Panc1 (cell line): ENCODE measurements around the gene INTS6L. TPM values are rescaled to one million over a fixed set of nuclear protein-coding genes. Genes with fewer than 3 reads are reported as not detected.
"Not testable (repeated sequence)": the region's sequence is repeated elsewhere in the genome, so short reads cannot be mapped to it uniquely, and the experiment has no call there.

Experiments used
- ATAC-seq: fragments of 200-7000 bp; cut with Tn5 transposase; 2 replicates; pipeline ENCODE4 v1.9.1; 2020; ENCODE audit warnings: mild to moderate bottlenecking, moderate library complexity
- BruUV-seq: library from RNA; stranded (reverse); fragments of 400-500 nt; replicated peaks from 2 replicates; lab custom pipeline; 2021; lab: Mats Ljungman, UMichigan
- CTCF ChIA-PET: fragments of 300-600 bp; sonication (Branson Sonifier 250); formaldehyde crosslinking; loops from one replicate; lab custom pipeline; 2022; ENCODE audit warnings: antibody characterized with exemption; lab: Charles Lee
- POLR2A ChIA-PET: fragments of 300-600 bp; sonication (Branson Sonifier 250); formaldehyde crosslinking; loops from one replicate; lab custom pipeline; 2022; ENCODE audit warnings: antibody characterized with exemption; lab: Charles Lee
- DNase-seq: peaks from one replicate; pipeline ENCODE4 v3.0.0-alpha.2; 2010; ENCODE audit warnings: low read depth, low spot score
- H3K27ac ChIP-seq: 2 replicates; pipeline ENCODE4 v1.5.1; 2011; ENCODE audit warnings: mild to moderate bottlenecking, low read length, inconsistent platforms
- H3K27me3 ChIP-seq: fragments of 200-500 bp; sonication (Bioruptor generic); 2 replicates; pipeline ENCODE4 v1.6.0; 2014; ENCODE audit warnings: low read length, inconsistent platforms; ENCODE audit not compliant: control insufficient read depth, insufficient read depth
- H3K36me3 ChIP-seq: fragments of 200-500 bp; sonication (Bioruptor generic); 2 replicates; pipeline ENCODE4 v1.5.1; 2014; ENCODE audit warnings: inconsistent platforms, mild to moderate bottlenecking, low read length, moderate library complexity; ENCODE audit not compliant: control insufficient read depth, insufficient read depth
- H3K4me1 ChIP-seq: 2 replicates; pipeline ENCODE4 v1.5.1; 2011; ENCODE audit warnings: inconsistent platforms, mild to moderate bottlenecking, low read length, moderate library complexity; ENCODE audit not compliant: control insufficient read depth, insufficient read depth
- H3K4me3 ChIP-seq, 2 experiments: 2 replicates each; pipeline ENCODE4 v1.5.1; 2011 to 2012; ENCODE audit warnings: low read depth in 2 of 2, low read length in 2 of 2, mild to moderate bottlenecking in 2 of 2, inconsistent platforms in 1 of 2, moderate library complexity in 1 of 2
- H3K9me3 ChIP-seq: fragments of 200-500 bp; sonication (Bioruptor generic); 2 replicates; pipeline ENCODE4 v1.5.1; 2014; ENCODE audit warnings: low read depth, mild to moderate bottlenecking, inconsistent platforms, low read length, moderate library complexity; ENCODE audit not compliant: control insufficient read depth, insufficient read depth
- CTCF ChIP-seq: fragments of 450-650 bp; IDR thresholded peaks from 2 replicates; pipeline ENCODE4 v1.5.1; 2017; ENCODE audit warnings: mild to moderate bottlenecking
- POLR2AphosphoS5 ChIP-seq: IDR thresholded peaks from 2 replicates; pipeline ENCODE4 v1.6.1; 2012; ENCODE audit warnings: mild to moderate bottlenecking, low read depth, low read length, moderate library complexity
- REST ChIP-seq, 2 experiments: IDR thresholded peaks; 2 replicates each; pipeline ENCODE4 v1.6.1; 2011 to 2012; ENCODE audit warnings: low read depth in 2 of 2, control low read depth in 1 of 2, low read length in 1 of 2, mild to moderate bottlenecking in 1 of 2, moderate library complexity in 1 of 2; ENCODE audit not compliant: insufficient read depth in 1 of 2
- SIN3A ChIP-seq: IDR thresholded peaks from 2 replicates; pipeline ENCODE4 v1.6.1; 2012; ENCODE audit warnings: low read depth, mild to moderate bottlenecking, low read length, moderate library complexity, borderline replicate concordance; ENCODE audit not compliant: insufficient read depth
- TCF7L2 ChIP-seq: IDR thresholded peaks from 2 replicates; pipeline ENCODE4 v1.6.1; 2011; ENCODE audit warnings: mild to moderate bottlenecking, low read depth, low read length, inconsistent platforms
- in situ Hi-C: cut with HindIII; loops from 2 replicates; pipeline ENCODE4 v1.10.0; 2016; ENCODE audit warnings: low sequenced_read_pairs, low pct_unique_long_range_greater_than_20kb
- intact Hi-C: fragments of 100-400 bp; cut with micrococcal nuclease; formaldehyde crosslinking; loops from one replicate; pipeline ENCODE4 v1.10.0; 2022; ENCODE audit not compliant: unreplicated experiment
- total RNA-seq: library from RNA; stranded (reverse); gene quantifications from one replicate; pipeline ENCODE4 v1.2.1, GENCODE V29; 2021; ENCODE audit not compliant: unreplicated experiment

Gene INTS6L
- total RNA-seq, 1 experiment from 2014 or later = 19.6 TPM

GRCh38 chrX:135605906-135606305 is 85.4 kb downstream of the INTS6L start:
- ChIA-PET POLR2A (no interaction called here), CTCF (no interaction called here)
- H3K27ac ChIP-seq = no peak overlapping the region
- no peaks in the 10 kb centered on the region for H3K4me1 ChIP-seq
- in situ Hi-C loops = no loop called here
- DNase-seq (no peak), ATAC-seq (no peak)
- BruUV-seq = no TSS peak
- H3K27me3 ChIP-seq = peaks cover 2% of the 10 kb centered on the region
- H3K9me3 ChIP-seq = no peaks in the 10 kb centered on the region
- TF ChIP-seq POLR2AphosphoS5 (no peak), SIN3A (no peak), CTCF (no peak), REST (IDR thresholded peaks at IDR 0.05; ENCODE audit: insufficient read depth in 1 of 2, low read depth in 2 of 2, low read length in 1 of 2) (no peak), TCF7L2 (no peak)
- intact Hi-C loops = no loop called here
- H3K4me3 ChIP-seq = no peak overlapping the region
- no peaks in the 10 kb centered on the region for H3K36me3 ChIP-seq

GRCh38 chrX:135624408-135625204 is 104.1 kb downstream of the INTS6L start:
- H3K9me3 ChIP-seq, in situ Hi-C loops, H3K4me3 ChIP-seq, H3K27ac ChIP-seq, intact Hi-C loops, H3K36me3 ChIP-seq, H3K27me3 ChIP-seq, POLR2A ChIA-PET, BruUV-seq, H3K4me1 ChIP-seq, CTCF ChIA-PET, ATAC-seq, DNase-seq: not testable (repeated sequence)

GRCh38 chrX:135625995-135626394 is 105.5 kb downstream of the INTS6L start:
- H3K4me1 ChIP-seq = no peaks in the 10 kb centered on the region
- no peak overlapping the region for H3K27ac ChIP-seq
- in situ Hi-C loops (no loop called here), intact Hi-C loops (no loop called here)
- no peaks in the 10 kb centered on the region for H3K36me3 ChIP-seq
- no peaks in the 10 kb centered on the region for H3K27me3 ChIP-seq
- no TSS peak for BruUV-seq
- ChIA-PET CTCF (interaction anchor here (0.6 to 0.7 kb wide), 2 partner anchors 114 to 325 kb away, joined by 3 to 5 read pairs; no protein-coding TSS in a partner anchor), POLR2A (no interaction called here)
- H3K4me3 ChIP-seq = no peak overlapping the region
- TF ChIP-seq REST (IDR thresholded peaks at IDR 0.05; ENCODE audit: insufficient read depth in 1 of 2, low read depth in 2 of 2, low read length in 1 of 2) (no peak), TCF7L2 (no peak), CTCF (peak; percentile 66)
- H3K9me3 ChIP-seq = no peaks in the 10 kb centered on the region
- no peak for DNase-seq
- ATAC-seq = peak; percentile 75
